ENCODE data around the gene APOC1.

- TF ChIP-seq POLR2A (IDR thresholded peaks at IDR 0.05), result no peak
- no peak for TF ChIP-seq CTCF (IDR thresholded peaks at IDR 0.05)
Measured at GRCh38 chr19:44900328-44901244, 13.8 kb upstream of the APOC1 start.

Measured in body of pancreas (tissue), 4 donors.